ENCODE results near the gene KLRK1. TPM values are rescaled to one million over a fixed set of nuclear protein-coding genes. Genes with fewer than 3 reads are reported as not detected.
"Not testable (repeated sequence)": the region's sequence is repeated elsewhere in the genome, so short reads cannot be mapped to it uniquely, and the experiment has no call there.

KLRK1 gene
- total RNA-seq, 1 donor from 2014 or later = 7.6 TPM

DNA sequence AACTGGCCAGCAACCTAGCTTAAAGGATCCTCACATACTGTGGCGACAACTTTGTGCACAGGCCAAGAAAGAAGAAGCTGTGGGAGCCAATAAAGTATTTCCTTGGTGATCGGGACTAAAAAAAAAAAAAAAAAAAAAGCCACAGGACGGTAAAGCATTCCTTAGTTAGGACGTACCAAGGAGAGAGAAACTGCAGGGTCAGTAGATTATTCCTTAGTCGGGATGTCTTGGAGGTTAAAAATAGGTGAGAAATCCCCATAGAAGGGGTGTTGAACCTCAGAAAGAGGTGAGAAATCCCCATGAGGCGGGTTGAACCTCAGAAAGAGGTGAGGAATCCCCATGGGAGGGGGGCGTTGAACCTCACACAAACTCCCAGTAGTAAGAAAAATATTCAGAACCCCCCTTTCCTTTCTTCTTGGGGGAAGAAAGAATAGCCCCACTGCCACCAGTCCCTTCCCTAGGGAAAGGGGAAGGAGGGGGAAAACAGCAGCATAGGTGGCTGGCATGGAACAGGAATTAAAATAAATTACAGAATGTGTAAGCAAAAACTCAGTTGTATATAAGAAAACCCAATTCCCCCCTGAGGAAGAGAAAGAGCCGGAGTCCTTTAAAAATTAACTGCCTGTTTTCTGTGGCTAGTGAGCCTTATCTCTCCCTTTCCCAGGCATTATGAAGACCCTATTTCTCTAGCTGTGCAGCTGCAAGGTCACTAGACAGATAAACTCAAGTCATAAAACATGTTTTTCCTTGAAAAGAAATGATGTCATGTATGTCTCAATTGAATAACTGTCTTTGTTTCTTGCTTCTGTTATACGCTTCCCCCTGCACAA is 26.8 kb downstream of the KLRK1 start:
- no peak for DNase-seq (ENCODE audit: low spot score)

GRCh38 chr12:10362325-10362724 is 27.5 kb downstream of the KLRK1 start:
- DNase-seq (ENCODE audit: low spot score) = no peak

DNA sequence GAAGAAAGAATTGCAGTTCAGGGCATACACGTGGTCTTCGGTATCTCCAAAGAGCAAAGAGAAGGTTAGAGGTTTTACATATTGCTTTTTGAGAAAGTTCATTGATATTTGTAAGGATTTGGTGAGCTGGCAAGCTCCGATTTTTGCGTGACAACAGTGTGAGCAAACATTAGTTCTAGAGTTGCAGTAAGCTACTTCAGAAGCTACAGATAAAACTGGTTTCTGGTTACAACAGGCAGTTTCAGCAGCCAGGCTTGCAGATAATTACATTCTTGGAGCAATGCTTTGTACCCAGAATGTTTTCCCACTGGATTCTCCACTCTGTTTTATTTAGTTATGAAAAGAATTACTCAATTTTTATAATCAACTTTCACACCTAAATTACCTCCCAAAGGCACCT is 28.2 kb downstream of the KLRK1 start:
- no peak for DNase-seq (ENCODE audit: low spot score)

DNA sequence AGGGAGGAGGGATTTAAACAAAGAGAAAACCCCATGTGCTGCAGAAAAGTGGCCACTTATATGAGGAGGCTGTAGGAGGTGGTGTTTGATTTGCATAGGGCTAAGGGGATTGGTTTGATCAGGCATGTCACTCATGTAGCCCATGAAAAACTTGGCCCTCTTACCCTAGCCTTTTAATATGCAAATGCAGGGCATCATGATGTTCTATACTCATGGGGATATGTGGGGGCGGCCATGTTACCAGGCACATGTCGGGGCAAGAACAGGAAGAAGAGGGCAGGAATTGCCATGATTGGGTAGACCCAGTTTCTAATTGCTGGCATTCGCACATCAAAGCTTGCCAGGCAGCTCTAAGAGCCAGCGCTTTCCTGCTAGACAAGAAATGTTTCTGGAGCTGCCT is 28.8 kb downstream of the KLRK1 start:
- no peak for DNase-seq (ENCODE audit: low spot score)

DNA sequence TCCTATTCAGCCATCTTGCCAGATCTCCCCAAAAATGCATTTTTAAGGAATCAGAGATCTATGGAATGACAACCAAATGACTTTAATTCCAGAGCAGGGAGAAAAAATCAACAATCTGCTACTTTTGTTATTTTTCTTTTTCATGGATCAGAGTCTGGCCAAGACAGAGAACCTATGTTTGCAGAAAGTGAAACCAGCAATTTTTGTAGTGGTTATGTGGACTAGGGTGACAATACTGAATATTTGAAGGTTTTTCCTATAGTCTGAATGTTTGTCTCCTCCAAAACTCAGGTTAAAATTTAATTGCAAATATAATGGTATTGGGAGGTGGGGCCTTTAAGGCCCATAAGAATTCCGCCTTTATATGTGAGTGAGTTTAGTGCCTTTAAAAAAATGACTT is 30.9 kb downstream of the KLRK1 start:
- DNase-seq (ENCODE audit: low spot score) = no peak

DNA sequence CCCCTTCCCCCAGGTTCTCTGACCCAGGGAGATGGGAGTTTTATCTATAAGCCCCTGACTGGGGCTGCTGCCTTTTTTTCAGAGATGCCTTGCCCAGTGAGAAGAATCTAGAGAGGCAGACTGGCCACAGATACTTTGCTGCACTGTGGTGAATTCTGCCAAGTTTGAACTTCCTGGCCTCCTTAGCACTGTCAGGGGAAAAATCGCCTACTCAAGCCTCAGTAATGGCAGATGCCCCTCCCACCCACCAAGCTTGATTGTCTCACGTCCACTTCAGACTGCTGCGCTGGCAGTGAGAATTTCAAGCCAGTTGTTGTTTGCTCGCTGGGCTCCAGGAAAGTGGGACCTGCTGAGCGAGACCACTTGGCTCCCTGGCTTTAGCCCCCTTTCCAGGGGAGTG is 31.7 kb downstream of the KLRK1 start:
- DNase-seq (ENCODE audit: low spot score) = no peak

- no peak for DNase-seq (ENCODE audit: low spot score)
Measured at GRCh38 chr12:10354502-10354901, 35.3 kb downstream of the KLRK1 start.

DNA sequence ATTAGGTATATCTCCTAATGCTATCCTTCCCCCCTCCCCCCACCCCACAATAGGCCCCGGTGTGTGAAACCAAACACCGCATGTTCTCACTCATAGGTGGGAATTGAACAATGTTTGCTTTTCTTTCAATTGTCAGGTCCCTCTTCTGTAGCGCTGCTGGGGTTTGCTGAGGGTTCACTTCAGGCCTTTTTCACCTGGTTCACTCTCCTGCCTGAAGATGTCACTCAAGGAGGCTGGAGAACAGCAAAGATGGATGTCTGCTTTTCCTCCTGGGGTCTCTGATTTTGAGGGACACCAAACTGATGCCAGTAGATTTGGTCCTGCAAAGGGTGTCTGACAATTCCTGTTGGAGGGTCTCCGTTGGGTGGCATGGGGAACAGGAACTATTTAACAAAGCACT is 35.8 kb downstream of the KLRK1 start:
- DNase-seq (ENCODE audit: low spot score) = no peak

DNA sequence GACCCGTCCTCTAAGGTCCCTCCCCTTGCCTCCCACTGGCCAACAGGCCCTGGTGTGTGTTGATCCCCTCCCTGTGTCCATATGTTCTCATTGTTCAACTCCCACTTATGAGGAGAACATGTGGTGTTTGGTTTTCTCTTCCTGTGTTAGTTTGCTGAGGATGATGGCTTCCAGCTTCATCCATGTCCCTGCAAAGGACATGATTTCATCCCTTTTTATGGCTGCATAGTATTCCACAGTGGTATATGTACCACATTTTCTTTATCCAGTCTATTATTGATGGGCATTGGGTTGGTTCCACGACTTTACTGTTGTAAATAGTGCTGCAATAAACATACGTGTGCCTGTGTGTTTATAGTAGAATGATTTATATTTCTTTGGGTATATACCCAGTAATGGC is 38.4 kb downstream of the KLRK1 start:
- not testable (repeated sequence) for DNase-seq (ENCODE audit: low spot score)

DNA sequence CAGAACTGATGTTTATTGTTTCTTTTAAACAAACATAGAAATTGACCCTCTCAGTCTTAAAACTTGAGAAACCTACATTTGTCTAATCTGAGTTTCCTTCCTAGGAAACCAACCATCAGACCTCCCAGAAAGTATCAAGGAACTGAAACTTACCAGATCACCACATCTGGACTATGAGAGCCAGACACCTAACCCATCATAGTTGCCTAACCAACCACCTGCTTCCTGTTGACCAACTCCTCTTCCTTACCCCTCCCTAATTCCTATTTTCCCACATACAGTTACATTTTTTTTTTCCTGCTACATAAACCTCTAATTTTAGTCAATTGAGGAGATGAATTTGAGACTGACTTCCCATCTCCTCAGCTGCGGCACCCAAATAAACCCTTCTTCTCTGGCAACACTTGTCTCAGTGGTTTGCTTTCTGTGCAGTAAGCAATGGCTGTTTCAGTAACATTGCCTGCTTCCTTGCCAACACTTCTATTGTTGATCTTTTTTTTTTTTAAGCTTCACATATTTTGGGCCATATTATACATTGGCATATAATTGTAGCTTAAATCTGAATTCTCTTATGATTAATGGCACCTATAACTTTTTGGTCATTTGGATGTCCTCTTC is 47.8 kb downstream of the KLRK1 start:
- DNase-seq (ENCODE audit: low spot score) = no peak

GRCh38 chr12:10340946-10341345 is 48.9 kb downstream of the KLRK1 start:
- not testable (repeated sequence) for DNase-seq (ENCODE audit: low spot score)

DNA sequence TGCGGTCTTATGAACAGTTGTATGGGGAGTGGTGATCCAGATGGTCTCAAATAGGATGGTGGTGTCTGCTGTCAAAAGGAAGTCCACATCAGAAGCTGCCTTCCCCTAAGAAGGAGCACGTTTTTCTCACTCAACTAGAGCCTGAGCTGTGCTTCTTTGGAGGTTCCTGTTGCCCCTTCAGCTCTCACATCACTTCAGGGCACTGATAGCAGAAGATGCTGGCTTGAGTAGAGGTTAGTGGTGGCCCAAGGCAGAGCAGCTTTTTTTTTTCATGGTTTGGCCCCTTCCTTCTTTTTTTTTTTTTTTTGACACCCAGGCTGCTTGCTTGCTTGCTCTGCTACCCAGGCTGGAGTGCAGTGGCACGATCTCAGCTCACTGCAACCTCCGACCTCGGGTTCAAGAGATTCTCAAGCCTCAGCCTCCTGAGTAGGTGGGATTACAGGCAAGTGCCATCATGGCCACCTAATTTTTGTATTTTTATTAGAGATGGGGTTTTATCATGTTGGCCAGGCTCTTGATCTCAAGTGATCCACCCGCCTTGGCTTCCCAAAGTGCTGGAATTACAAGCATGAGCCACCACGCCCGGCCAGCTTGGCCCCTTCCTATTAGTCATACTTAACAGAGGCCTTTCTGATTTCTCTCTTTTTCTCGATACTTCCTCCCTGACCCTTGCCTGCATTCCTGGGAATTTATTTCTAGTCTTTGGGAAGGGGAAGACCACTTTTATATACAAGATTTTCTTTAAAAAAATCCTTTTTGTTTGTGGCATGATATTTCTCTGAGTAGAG is 50.6 kb downstream of the KLRK1 start:
- no peak for DNase-seq (ENCODE audit: low spot score)

GRCh38 chr12:10338470-10338869 is 51.4 kb downstream of the KLRK1 start:
- DNase-seq (ENCODE audit: low spot score) = not testable (repeated sequence)

DNA sequence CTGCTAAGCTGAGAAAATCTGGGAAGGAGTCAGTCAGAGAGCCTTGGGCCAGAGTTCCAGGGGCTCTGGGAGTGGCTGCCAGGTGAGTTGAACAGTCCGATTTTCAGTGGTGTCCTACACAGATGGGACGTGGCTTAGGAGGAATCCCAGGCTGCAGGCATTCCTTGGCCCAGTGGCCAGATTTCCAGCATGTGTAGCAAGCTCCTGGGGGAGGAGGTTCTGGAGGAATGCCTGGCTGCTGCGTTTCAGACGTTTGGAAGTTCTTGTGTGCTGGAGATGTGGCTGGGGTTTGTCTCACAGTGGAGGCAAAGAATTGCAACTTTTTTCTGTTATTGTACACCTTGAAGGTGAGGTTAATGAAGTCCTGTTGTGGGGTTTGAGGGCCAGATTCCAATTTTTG is 53.6 kb downstream of the KLRK1 start:
- not testable (repeated sequence) for DNase-seq (ENCODE audit: low spot score)

DNA sequence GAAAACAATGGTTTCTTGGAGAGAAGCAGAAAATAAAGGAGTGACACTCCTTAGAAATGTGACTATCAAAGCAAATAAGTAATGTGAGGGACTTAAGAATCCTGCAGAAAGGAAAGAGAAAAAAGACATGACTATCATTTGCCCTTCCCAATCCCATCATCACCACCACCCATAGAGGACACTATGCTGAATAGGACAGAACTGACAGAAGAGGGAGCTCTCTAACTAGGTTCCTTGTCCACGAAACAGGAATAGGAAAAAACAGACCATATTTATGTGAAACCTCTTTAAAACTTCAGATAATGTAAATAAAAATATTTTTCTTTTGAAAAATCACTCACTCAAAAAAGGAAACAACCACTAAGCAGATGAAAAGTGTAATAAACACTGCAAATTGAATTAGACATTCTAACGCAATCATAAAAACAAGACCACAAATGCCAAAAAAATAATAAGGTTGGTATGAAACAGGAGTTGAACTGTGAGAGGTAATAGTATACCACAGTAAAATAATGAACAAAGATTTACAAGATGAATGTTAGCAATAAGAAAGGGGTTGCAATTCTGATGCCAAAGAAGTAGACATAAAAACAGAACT is 58.1 kb downstream of the KLRK1 start:
- no peak for DNase-seq (ENCODE audit: low spot score)

DNA sequence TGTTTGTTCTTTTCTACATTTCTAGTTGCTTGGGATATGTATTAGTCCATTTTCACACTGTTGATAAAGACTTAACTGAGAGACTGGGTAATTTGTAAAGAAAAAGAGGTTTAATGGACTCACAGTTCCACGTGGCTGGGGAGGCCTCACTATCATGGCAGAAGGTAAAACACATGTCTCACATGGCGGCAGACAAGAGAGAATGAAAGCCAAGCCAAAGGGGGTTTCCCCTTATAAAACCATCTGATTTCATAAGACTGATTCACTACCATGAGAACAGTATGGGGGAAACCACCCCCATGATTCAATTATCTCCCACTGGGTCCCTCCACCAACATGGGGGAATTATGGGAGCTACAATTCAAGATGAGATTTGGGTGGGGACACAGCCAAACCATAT is 61.1 kb downstream of the KLRK1 start:
- DNase-seq (ENCODE audit: low spot score) = not testable (repeated sequence)

Other genes with a start within 250 kb of the KLRK1 start
- 3.4 TPM for gene OLR1, start 217.9 kb downstream of the KLRK1 start, total RNA-seq
- 0.18 TPM for gene TMEM52B, start 211.0 kb downstream of the KLRK1 start, total RNA-seq
- 58.3 TPM for gene GABARAPL1, start 177.2 kb downstream of the KLRK1 start, total RNA-seq
- gene KLRD1, start 82.2 kb downstream of the KLRK1 start, total RNA-seq = 7.8 TPM
- 3.4 TPM for gene KLRC4, start 19.7 kb upstream of the KLRK1 start, total RNA-seq
- 1.1 TPM for gene KLRC3, start 30.6 kb upstream of the KLRK1 start, total RNA-seq
- 3.1 TPM for gene KLRC2, start 46.0 kb upstream of the KLRK1 start, total RNA-seq
- 3.3 TPM for gene KLRC1, start 63.3 kb upstream of the KLRK1 start, total RNA-seq
- 0.81 TPM for gene EIF2S3B, start 115.8 kb upstream of the KLRK1 start, total RNA-seq
- 28.3 TPM for gene MAGOHB, start 223.6 kb upstream of the KLRK1 start, total RNA-seq